GM12878 (cell line): ENCODE measurements around the gene XRCC4. TPM values are rescaled to one million over a fixed set of nuclear protein-coding genes. Genes with fewer than 3 reads are reported as not detected.

Experiments
- ATAC-seq: fragments of 200-7000 bp; cut with Tn5 transposase; 3 replicates; pipeline ENCODE4 v1.9.1; 2020; ENCODE audit warnings: mild to moderate bottlenecking, moderate library complexity
- BruUV-seq: library from RNA; stranded (reverse); fragments of 400-500 nt; replicated peaks from 2 replicates; lab custom pipeline; 2021; lab: Mats Ljungman, UMichigan
- CTCF ChIA-PET: fragments of 300-600 bp; sonication (Branson Sonifier 250); formaldehyde crosslinking; extraction: SDS; loops from one replicate; lab custom pipeline; 2021; ENCODE audit warnings: inconsistent platforms; lab: Yijun Ruan, JAX
- POLR2A ChIA-PET: fragments of 350-600 bp; formaldehyde crosslinking; extraction: SDS; loops from one replicate; lab custom pipeline; 2021; ENCODE audit warnings: inconsistent platforms; lab: Charles Lee
- RAD21 ChIA-PET: fragments of 300-600 bp; sonication (Branson Sonifier 250); formaldehyde crosslinking; loops from one replicate; lab custom pipeline; 2023; ENCODE audit warnings: antibody characterized with exemption; ENCODE audit not compliant: unreplicated experiment; lab: Charles Lee
- SMC1A ChIA-PET: fragments of 300-600 bp; sonication (Branson Sonifier 250); formaldehyde crosslinking; loops from one replicate; lab custom pipeline; 2023; ENCODE audit not compliant: unreplicated experiment, uncharacterized antibody; lab: Charles Lee
- DNase-seq: peaks from one replicate; pipeline ENCODE4 v3.0.0-alpha.2; 2011; ENCODE audit warnings: low read depth, low spot score
- FAIRE-seq: peaks from 3 replicates; lab custom pipeline; 2011; peaks lifted over from hg19 to GRCh38; lab: Jason Lieb, UNC
- H2AFZ ChIP-seq: 2 replicates; pipeline ENCODE4 v1.6.0; 2011; ENCODE audit warnings: low read depth, low read length, control low read depth; ENCODE audit not compliant: control insufficient read depth
- H3K27ac ChIP-seq: 2 replicates; pipeline ENCODE4 v1.5.1; 2011; ENCODE audit warnings: control low read depth; ENCODE audit not compliant: control insufficient read depth, insufficient read depth
- H3K27me3 ChIP-seq, 2 experiments: replicated peaks in 1 of 2; 2 replicates each; pipeline versions ENCODE4 v1.6.0 to v1.6.1; 2011; ENCODE audit warnings: low read length in 1 of 2; ENCODE audit not compliant: control insufficient read depth in 2 of 2, insufficient read depth in 2 of 2
- H3K36me3 ChIP-seq, 2 experiments: 2 replicates each; pipeline ENCODE4 v1.5.1; 2011; ENCODE audit warnings: low read length in 1 of 2; ENCODE audit not compliant: control insufficient read depth in 2 of 2, insufficient read depth in 2 of 2
- H3K4me1 ChIP-seq: 2 replicates; pipeline ENCODE4 v1.6.1; 2011; ENCODE audit warnings: mild to moderate bottlenecking, low read length, moderate library complexity, mixed read lengths; ENCODE audit not compliant: control insufficient read depth, insufficient read depth
- H3K4me2 ChIP-seq: 2 replicates; pipeline ENCODE4 v1.6.0; 2011; ENCODE audit warnings: control low read depth; ENCODE audit not compliant: control insufficient read depth, insufficient read depth
- H3K4me3 ChIP-seq: fragments of 200-600 bp; sonication (generic); 2 replicates; pipeline ENCODE4 v1.5.1; 2016
- H3K79me2 ChIP-seq: 2 replicates; pipeline ENCODE4 v1.6.0; 2011; ENCODE audit warnings: low read length; ENCODE audit not compliant: control insufficient read depth, insufficient read depth
- H3K9ac ChIP-seq: 2 replicates; pipeline ENCODE4 v1.8.0; 2011; ENCODE audit warnings: low read length, control low read depth, mixed read lengths; ENCODE audit not compliant: control insufficient read depth, insufficient read depth
- H3K9me3 ChIP-seq: replicated peaks from 3 replicates; pipeline ENCODE4 v1.5.1; 2011; ENCODE audit warnings: mild to moderate bottlenecking, low read length; ENCODE audit not compliant: control insufficient read depth, insufficient read depth
- H4K20me1 ChIP-seq: 2 replicates; pipeline ENCODE4 v1.6.0; 2011; ENCODE audit not compliant: control insufficient read depth, insufficient read depth
- RUNX3 ChIP-seq: IDR thresholded peaks from 2 replicates; pipeline ENCODE4 v1.6.1; 2012; ENCODE audit warnings: low read length, inconsistent platforms
- WGBS: methylation state at CpG from one replicate; pipeline ENCODE4 v1.1.6; 2016; ENCODE audit warnings: low lambda C conversion rate; ENCODE audit not compliant: insufficient replicate concordance, insufficient coverage; ENCODE audit errors: missing lambda C conversion rate; 5-methylcytosine and 5-hydroxymethylcytosine counted together
- in situ Hi-C: fragments of 300-500 bp; cut with MboI; formaldehyde crosslinking; loops from 9 replicates; pipeline ENCODE4 v1.14.3; 2018; ENCODE audit warnings: mixed read lengths
- intact Hi-C: fragments of 100-400 bp; cut with micrococcal nuclease; formaldehyde crosslinking; loops from one replicate; pipeline ENCODE4 v1.14.2; 2022; ENCODE audit not compliant: unreplicated experiment
- polyA plus RNA-seq, 11 experiments: library from polyadenylated mRNA; depleted of rRNA in 4 of 11; unstranded in 6 of 11; stranded (reverse) in 5 of 11; fragments of >200 nt; fragmentation: Nextera tagmentation in 4 of 11; fragmentation: Illumina TruSeq in 1 of 11; extraction: Ambion mirVana in 4 of 11; extraction: Trizol in 1 of 11; gene quantifications; 1 replicate in 1 of 11; 2 replicates in 10 of 11; pipeline versions ENCODE4 v1.2.1 to v1.2.3, GENCODE V29; 2011 to 2016; ENCODE audit warnings: inconsistent platforms in 2 of 11, missing spikeins in 2 of 11, low read depth in 1 of 11
- total RNA-seq, 4 experiments: library from RNA; depleted of rRNA in 3 of 4; stranded (reverse); fragments of >200 nt in 3 of 4; fragmentation: Illumina TruSeq in 1 of 4; extraction: Trizol in 1 of 4; gene quantifications; 2 replicates each; pipeline versions ENCODE4 v1.2.1 to v1.2.3, GENCODE V29; 2013 to 2021
- TF ChIP-seq, protein P1 (sequence below): fragments of 450-650 bp; IDR thresholded peaks from 2 replicates; pipeline ENCODE4 v1.6.1; 2017; ENCODE audit warnings: mild to moderate bottlenecking, moderate library complexity

XRCC4 gene
- total and polyA plus RNA-seq, 10 of the 15 experiments (the other 5 are each of a cell fraction or from before 2014, with no cell fraction given): 12.1 to 53.6 (median 25.8) TPM

GRCh38 chr5:83096660-83097339 lies 19.5 kb downstream of the XRCC4 start:
- POLR2A ChIA-PET: interaction anchor here (0.5 kb wide), 1 partner anchor 19 kb away, joined by 3 read pairs; the partner anchor contains the start of genes TMEM167A and XRCC4
- Histone ChIP-seq H3K4me1 (0 out of 2 replicates have a peak, but pooled peaks cover 6% of the 10 kb centered on the region), H3K36me3 (no peaks in the 10 kb centered on the region), H3K27me3 (no peaks in the 10 kb centered on the region), H2AFZ (no peak overlapping the region), H3K4me2 (no peak overlapping the region), H3K9ac (no peak overlapping the region), H4K20me1 (no peaks in the 10 kb centered on the region), H3K4me3 (no peak overlapping the region), H3K27ac (no peak overlapping the region), H3K9me3 (peaks cover 4% of the 10 kb centered on the region), H3K79me2 (no peaks in the 10 kb centered on the region; the same call in 1 of the 2 replicates)
- RAD21 ChIA-PET: no interaction called here
- BruUV-seq: no TSS peak
- DNase-seq (no peak), ATAC-seq (peak; percentile 52), FAIRE-seq (no peak)
- TF ChIP-seq RUNX3: peak; percentile 23; the same call in 1 of the 2 replicates
- TF ChIP-seq, protein P1, sequence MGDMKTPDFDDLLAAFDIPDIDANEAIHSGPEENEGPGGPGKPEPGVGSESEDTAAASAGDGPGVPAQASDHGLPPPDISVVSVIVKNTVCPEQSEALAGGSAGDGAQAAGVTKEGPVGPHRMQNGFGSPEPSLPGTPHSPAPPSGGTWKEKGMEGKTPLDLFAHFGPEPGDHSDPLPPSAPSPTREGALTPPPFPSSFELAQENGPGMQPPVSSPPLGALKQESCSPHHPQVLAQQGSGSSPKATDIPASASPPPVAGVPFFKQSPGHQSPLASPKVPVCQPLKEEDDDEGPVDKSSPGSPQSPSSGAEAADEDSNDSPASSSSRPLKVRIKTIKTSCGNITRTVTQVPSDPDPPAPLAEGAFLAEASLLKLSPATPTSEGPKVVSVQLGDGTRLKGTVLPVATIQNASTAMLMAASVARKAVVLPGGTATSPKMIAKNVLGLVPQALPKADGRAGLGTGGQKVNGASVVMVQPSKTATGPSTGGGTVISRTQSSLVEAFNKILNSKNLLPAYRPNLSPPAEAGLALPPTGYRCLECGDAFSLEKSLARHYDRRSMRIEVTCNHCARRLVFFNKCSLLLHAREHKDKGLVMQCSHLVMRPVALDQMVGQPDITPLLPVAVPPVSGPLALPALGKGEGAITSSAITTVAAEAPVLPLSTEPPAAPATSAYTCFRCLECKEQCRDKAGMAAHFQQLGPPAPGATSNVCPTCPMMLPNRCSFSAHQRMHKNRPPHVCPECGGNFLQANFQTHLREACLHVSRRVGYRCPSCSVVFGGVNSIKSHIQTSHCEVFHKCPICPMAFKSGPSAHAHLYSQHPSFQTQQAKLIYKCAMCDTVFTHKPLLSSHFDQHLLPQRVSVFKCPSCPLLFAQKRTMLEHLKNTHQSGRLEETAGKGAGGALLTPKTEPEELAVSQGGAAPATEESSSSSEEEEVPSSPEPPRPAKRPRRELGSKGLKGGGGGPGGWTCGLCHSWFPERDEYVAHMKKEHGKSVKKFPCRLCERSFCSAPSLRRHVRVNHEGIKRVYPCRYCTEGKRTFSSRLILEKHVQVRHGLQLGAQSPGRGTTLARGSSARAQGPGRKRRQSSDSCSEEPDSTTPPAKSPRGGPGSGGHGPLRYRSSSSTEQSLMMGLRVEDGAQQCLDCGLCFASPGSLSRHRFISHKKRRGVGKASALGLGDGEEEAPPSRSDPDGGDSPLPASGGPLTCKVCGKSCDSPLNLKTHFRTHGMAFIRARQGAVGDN: no peak
- in situ Hi-C loops (no loop called here), intact Hi-C loops (no loop called here)
- CTCF ChIA-PET: no interaction called here
- 64% methylated on average over 2 of the region's 2 CpGs for WGBS
- SMC1A ChIA-PET: no interaction called here
